Coronary artery (tissue), 2 donors: ENCODE data around the gene SIMC1.

Experiments used
- DNase-seq: peaks from one replicate; pipeline ENCODE4 v3.0.0-alpha.2; 2017; ENCODE audit warnings: low spot score
- H3K27ac ChIP-seq, 2 donors: fragments of 200-600 bp; sonication (generic); one replicate each; pipeline ENCODE4 v1.5.1; 2016 to 2019
- H3K4me3 ChIP-seq: fragments of 200-600 bp; sonication (generic); 2 replicates; pipeline ENCODE4 v1.5.1; 2016; ENCODE audit warnings: mild to moderate bottlenecking, moderate library complexity
- TF ChIP-seq, protein P1 (sequence below): fragments of 200-600 bp; sonication (generic); IDR thresholded peaks from one replicate; pipeline ENCODE4 v1.5.1; 2019; ENCODE audit warnings: antibody characterized with exemption

The SIMC1 gene

DNA sequence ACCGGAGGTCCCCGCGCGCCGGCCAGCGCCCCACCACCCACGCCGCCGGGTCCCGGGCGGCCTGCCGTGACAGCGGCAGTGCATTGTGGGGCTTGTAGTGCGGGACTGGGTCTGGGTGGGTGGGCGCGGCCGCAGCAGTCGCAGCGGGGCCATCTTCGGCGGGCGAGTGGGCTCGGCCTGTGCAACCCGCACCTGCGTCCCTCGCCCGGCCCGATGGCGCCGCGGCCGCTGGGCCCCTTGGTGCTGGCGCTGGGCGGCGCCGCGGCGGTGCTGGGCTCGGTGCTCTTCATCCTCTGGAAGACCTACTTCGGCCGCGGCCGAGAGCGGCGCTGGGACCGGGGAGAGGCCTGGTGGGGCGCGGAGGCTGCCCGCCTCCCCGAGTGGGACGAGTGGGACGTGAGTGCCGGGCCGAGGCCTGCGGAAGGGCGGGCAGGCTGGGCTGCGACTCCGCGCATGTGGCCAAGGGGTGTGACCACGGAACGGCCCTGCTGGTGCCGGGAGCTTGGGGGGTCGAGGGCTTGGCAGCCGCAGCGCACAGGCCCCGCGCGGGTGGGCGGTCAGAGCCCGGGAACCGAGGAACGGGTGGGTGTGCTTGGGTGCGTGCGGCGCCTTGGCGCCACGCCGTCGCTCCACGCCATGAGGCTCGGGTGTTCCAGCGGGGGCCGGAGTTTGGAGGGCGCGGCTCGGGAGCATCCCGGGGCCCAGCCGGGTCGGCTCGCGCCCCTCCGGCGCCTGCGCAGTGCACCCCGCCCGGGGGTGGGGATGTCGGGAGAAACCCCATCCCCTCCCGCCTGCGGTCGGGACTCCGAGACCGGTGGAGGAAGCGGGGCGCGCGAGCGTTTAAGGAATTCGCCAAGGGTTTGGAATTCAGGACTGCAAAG is 127.4 kb downstream of the SIMC1 start, which contains the start of gene ARL10:
Gene ARL10, plus strand, starts transcription at position 137 of the 881 bp plus-strand sequence. Its CDS starts 77 bp downstream, at position 214.
- TF ChIP-seq, protein P1, sequence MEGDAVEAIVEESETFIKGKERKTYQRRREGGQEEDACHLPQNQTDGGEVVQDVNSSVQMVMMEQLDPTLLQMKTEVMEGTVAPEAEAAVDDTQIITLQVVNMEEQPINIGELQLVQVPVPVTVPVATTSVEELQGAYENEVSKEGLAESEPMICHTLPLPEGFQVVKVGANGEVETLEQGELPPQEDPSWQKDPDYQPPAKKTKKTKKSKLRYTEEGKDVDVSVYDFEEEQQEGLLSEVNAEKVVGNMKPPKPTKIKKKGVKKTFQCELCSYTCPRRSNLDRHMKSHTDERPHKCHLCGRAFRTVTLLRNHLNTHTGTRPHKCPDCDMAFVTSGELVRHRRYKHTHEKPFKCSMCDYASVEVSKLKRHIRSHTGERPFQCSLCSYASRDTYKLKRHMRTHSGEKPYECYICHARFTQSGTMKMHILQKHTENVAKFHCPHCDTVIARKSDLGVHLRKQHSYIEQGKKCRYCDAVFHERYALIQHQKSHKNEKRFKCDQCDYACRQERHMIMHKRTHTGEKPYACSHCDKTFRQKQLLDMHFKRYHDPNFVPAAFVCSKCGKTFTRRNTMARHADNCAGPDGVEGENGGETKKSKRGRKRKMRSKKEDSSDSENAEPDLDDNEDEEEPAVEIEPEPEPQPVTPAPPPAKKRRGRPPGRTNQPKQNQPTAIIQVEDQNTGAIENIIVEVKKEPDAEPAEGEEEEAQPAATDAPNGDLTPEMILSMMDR, result no peak
- Histone ChIP-seq H3K4me3 (peak within 1 kb of the TSS; percentile 90), H3K27ac (peak within 1 kb of the TSS; percentile 74 to 88)
- DNase-seq, result no peak

DNA sequence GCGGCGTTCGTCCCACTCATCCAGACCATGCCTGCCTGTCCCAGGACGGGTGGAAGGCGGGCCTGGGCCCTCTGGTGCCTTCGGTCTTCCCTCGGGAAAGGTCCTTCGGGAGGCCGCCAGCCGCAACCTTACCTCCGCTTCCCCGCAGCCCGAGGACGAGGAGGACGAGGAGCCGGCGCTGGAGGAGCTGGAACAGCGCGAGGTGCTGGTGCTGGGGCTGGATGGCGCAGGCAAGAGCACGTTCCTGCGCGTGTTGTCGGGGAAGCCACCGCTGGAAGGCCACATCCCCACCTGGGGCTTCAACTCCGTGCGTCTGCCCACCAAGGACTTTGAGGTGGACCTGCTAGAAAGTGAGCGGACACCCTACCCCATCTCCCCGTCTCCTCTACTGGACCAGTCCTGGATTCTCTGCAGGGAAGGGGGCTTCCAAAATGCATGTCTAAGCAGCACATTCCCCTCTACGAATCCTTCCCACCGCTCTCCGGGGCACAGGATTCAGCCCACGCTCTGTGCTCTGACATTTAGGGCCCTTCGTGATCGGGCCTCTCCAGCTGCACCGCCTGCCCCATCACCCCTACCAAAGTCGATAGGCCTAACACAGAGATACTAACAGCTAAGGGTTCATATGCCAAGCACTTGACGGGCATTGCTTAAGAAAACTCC is 128.1 kb downstream of the SIMC1 start:
- H3K4me3 ChIP-seq, result peak overlapping the region; percentile 90
- peak overlapping the region; percentile 74 to 88 for H3K27ac ChIP-seq
- DNase-seq, result no peak
- TF ChIP-seq, protein P1, result no peak

DNA sequence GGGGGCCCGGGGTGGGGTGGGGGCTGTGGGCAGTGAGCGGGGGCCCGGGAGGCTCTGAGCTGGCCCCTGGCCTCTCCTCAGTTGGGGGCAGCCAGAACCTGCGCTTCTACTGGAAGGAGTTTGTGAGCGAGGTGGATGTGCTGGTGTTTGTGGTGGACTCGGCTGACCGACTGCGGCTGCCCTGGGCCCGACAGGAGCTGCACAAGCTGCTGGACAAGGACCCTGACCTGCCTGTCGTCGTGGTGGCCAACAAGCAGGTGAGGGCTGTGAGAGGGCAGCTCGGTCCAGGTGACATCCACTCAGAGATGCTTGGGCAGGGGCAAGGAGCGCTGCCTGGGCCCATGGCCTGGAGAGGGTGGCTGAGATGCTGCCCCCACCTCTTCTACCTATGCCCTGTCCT is 130.5 kb downstream of the SIMC1 start:
- Histone ChIP-seq H3K27ac (no peak overlapping the region), H3K4me3 (no peak overlapping the region)
- DNase-seq, result peak; percentile 69
- TF ChIP-seq, protein P1, result no peak

DNA sequence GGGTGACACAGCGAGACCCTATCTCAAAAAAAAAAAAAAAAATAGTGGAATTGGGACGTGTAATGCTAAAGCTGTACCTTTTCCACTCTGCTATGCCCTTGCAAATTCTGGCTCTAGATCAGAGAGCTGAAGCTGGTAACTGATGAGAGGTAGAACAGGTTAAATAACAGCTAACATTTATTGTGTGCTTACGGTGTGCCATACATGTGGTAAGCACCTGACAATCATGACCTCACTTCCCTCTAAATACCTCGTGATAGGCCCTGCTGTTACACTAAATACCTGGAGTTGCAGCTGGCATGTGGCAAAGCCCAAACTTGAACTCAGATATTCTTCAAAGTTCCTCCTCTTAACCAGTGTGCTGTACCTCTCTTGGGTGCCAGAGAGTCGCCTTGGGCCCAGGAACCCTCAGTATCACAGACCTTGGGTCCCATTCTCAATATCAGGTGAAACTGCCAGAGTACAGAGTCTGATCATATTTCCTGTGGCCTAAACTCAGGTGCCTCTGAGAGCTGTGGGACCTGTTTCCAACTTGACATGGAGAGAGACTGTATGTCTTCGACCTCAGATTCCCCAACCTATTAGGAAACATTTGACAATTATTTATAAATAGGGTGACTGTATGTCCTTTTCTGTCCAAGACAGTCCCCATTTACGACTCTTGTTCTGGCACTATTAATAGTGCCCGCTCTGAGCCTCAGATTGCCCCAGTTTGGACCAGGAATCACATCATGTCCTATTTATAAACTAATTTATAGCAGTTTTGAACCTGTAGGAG is 131.9 kb downstream of the SIMC1 start:
- TF ChIP-seq, protein P1, result no peak
- no peak for DNase-seq
- H3K27ac ChIP-seq, result no peak overlapping the region
- H3K4me3 ChIP-seq, result no peak overlapping the region

DNA sequence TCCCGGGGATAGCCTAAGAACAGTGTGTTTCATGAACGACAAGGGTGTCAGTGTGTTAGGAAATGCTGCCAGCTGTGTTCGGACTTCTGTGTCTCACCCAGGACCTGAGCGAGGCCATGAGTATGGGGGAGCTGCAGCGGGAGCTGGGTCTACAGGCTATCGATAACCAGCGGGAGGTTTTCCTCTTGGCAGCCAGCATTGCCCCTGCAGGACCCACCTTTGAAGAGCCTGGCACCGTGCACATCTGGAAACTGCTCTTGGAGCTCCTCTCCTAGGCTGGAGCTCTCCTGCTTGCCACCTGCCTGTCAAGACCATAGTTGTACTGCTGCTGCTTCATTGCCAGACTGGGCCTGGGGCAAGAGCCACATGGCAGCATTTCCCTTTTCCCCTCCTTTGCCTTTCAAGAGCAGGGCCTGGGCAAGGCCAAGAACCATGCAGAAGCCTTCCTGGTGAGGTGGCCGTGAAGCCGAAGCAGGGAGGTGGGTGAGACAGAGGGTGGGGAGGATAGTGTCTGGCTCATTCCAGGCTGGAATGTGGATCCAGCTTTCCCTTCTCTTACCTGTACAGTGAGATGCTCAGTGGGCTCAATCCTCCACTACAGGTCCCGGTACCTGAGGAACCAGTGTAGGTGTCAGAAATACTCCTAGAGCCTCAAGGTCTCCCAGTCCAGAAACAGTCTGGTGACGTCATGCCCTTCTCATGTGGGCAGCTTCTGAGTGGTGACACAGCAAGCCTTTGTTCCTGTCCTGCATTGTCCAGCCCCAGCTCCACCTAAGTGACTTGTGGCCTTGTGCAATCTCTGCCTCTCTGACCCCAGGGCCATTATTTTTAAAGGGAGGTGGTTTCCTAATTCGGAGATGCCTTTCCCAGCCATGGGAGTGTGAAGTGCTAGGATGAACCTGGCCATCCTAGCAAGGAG is 133.7 kb downstream of the SIMC1 start:
- H3K4me3 ChIP-seq, result no peak overlapping the region
- DNase-seq, result no peak
- peak overlapping the region in 1 of 2 donors; percentile 0 for H3K27ac ChIP-seq
- TF ChIP-seq, protein P1, result no peak
